ENCODE data around the gene USPL1.

Gene USPL1

GRCh38 chr13:30645629-30646028 is 27.9 kb downstream of the USPL1 start:
- no peak overlapping the region for H3K27ac ChIP-seq (ENCODE audit: low read depth, low read length)

GRCh38 chr13:30647420-30647819 is 29.7 kb downstream of the USPL1 start:
- no peaks in the 10 kb centered on the region for H3K9me2 ChIP-seq (replicated peaks; ENCODE audit: insufficient read depth, low read length)
- H3K27ac ChIP-seq (ENCODE audit: low read depth, low read length) = peak overlapping the region; percentile 28; the same call in 1 of the 2 replicates
- no peak overlapping the region for H2AFZ ChIP-seq (ENCODE audit: low read depth, low read length, severe bottlenecking)
- TF ChIP-seq EZH2phosphoT487 (conservative IDR thresholded peaks at IDR 0.05; ENCODE audit: low read length) = no peak
- TF ChIP-seq CTCF (IDR thresholded peaks at IDR 0.05; ENCODE audit: insufficient read depth, low read length, poor library complexity, severe bottlenecking) = no peak
- H3K9ac ChIP-seq (ENCODE audit: low read length) = no peak overlapping the region
- H3K4me2 ChIP-seq (ENCODE audit: low read depth, low read length, poor library complexity, severe bottlenecking) = no peak overlapping the region
- peaks cover 54% of the 10 kb centered on the region for H3K36me3 ChIP-seq (ENCODE audit: low read length)
- no peaks in the 10 kb centered on the region for H3K9me3 ChIP-seq (ENCODE audit: insufficient read depth, low read length)
- peaks cover 2% of the 10 kb centered on the region; the same call in 1 of the 2 replicates for H3F3A ChIP-seq (ENCODE audit: insufficient read depth)
- H3K4me3 ChIP-seq (ENCODE audit: insufficient read depth, low read length, poor library complexity, severe bottlenecking) = no peak overlapping the region
- H4K20me1 ChIP-seq (ENCODE audit: low read depth, low read length) = no peaks in the 10 kb centered on the region
- H3K79me2 ChIP-seq (ENCODE audit: insufficient read depth, low read length) = peaks cover 21% of the 10 kb centered on the region; the same call in 1 of the 2 replicates
- H3K27me3 ChIP-seq (ENCODE audit: low read length) = no peaks in the 10 kb centered on the region

More at GRCh38 chr13:30645629-30646028, 27.9 kb downstream of the USPL1 start:
- peaks cover 2% of the 10 kb centered on the region; the same call in 1 of the 2 replicates for H3F3A ChIP-seq (ENCODE audit: insufficient read depth)
- H2AFZ ChIP-seq (ENCODE audit: low read depth, low read length, severe bottlenecking) = no peak overlapping the region
- H3K4me2 ChIP-seq (ENCODE audit: low read depth, low read length, poor library complexity, severe bottlenecking) = no peak overlapping the region
- H3K9ac ChIP-seq (ENCODE audit: low read length) = no peak overlapping the region
- peaks cover 22% of the 10 kb centered on the region; the same call in 1 of the 2 replicates for H3K79me2 ChIP-seq (ENCODE audit: insufficient read depth, low read length)
- no peaks in the 10 kb centered on the region for H3K9me2 ChIP-seq (replicated peaks; ENCODE audit: insufficient read depth, low read length)
- no peak for TF ChIP-seq EZH2phosphoT487 (conservative IDR thresholded peaks at IDR 0.05; ENCODE audit: low read length)
- no peak for TF ChIP-seq CTCF (IDR thresholded peaks at IDR 0.05; ENCODE audit: insufficient read depth, low read length, poor library complexity, severe bottlenecking)
- no peaks in the 10 kb centered on the region for H3K9me3 ChIP-seq (ENCODE audit: insufficient read depth, low read length)
- peaks cover 55% of the 10 kb centered on the region for H3K36me3 ChIP-seq (ENCODE audit: low read length)
- no peaks in the 10 kb centered on the region for H4K20me1 ChIP-seq (ENCODE audit: low read depth, low read length)
- no peaks in the 10 kb centered on the region for H3K27me3 ChIP-seq (ENCODE audit: low read length)
- H3K4me3 ChIP-seq (ENCODE audit: insufficient read depth, low read length, poor library complexity, severe bottlenecking) = no peak overlapping the region

DNA sequence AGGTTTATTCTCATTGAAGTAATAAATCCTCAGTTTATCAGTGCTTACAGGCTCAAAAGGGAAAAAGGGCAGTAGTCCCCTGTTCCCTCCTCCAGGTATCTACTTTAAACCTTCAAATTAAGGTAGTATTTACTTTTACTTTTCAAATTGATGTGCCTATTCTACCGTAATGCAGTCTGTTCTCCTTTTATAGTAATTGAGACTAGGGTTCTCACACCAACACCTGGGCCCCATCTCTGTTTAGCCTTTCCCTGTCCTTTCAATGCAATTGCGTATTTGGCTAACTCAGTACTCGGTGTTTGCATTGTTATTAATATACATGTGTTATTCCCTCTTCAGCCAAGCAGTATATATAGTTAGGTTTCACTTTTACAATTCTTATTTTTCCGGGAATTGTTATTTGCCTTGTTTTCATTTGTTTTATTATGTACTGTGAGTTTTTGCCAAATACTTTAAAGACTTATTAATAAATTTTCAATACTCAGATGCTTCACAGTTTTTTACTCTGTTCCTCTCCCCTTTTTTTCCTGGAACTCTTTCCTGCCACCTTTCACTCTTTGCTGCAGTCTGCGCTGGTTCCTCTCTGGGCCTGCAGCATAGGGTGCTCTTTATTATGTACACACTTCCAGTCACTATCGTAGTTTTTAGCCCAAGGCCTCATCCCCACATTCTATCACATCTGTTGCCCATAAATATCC is 30.3 kb downstream of the USPL1 start:
- Histone ChIP-seq H4K20me1 (ENCODE audit: low read depth, low read length) (no peaks in the 10 kb centered on the region), H3K4me3 (ENCODE audit: insufficient read depth, low read length, poor library complexity, severe bottlenecking) (no peak overlapping the region), H3K9me3 (ENCODE audit: insufficient read depth, low read length) (no peaks in the 10 kb centered on the region), H3K9ac (ENCODE audit: low read length) (no peak overlapping the region), H3K9me2 (replicated peaks; ENCODE audit: insufficient read depth, low read length) (no peaks in the 10 kb centered on the region), H3K27ac (ENCODE audit: low read depth, low read length) (peak overlapping the region; percentile 28; the same call in 1 of the 2 replicates), H2AFZ (ENCODE audit: low read depth, low read length, severe bottlenecking) (no peak overlapping the region), H3K36me3 (ENCODE audit: low read length) (peaks cover 53% of the 10 kb centered on the region), H3F3A (ENCODE audit: insufficient read depth) (peaks cover 2% of the 10 kb centered on the region; the same call in 1 of the 2 replicates), H3K79me2 (ENCODE audit: insufficient read depth, low read length) (peaks cover 21% of the 10 kb centered on the region; the same call in 1 of the 2 replicates), H3K4me2 (ENCODE audit: low read depth, low read length, poor library complexity, severe bottlenecking) (peak overlapping the region; percentile 0), H3K27me3 (ENCODE audit: low read length) (no peaks in the 10 kb centered on the region)
- TF ChIP-seq CTCF (IDR thresholded peaks at IDR 0.05; ENCODE audit: insufficient read depth, low read length, poor library complexity, severe bottlenecking) (no peak), EZH2phosphoT487 (conservative IDR thresholded peaks at IDR 0.05; ENCODE audit: low read length) (no peak)

Data from SU-DHL-6 (cell line).